ENCODE data around the gene STARD8.

Gene STARD8

GRCh38 chrX:68727696-68728095, 80.2 kb downstream of the STARD8 start:
- TF ChIP-seq ZNF565 (CRISPR knock-in tag; conservative IDR thresholded peaks at IDR 0.05; ENCODE audit: low read depth) (no peak), TOX (CRISPR knock-in tag; IDR thresholded peaks at IDR 0.05; ENCODE audit: borderline replicate concordance) (no peak), TCF4 (CRISPR knock-in tag; IDR thresholded peaks at IDR 0.05; ENCODE audit: borderline replicate concordance) (no peak), ZNF8 (CRISPR knock-in tag; IDR thresholded peaks at IDR 0.05) (no peak), GLIS3 (CRISPR knock-in tag; IDR thresholded peaks at IDR 0.05) (no peak), ARNTL (CRISPR knock-in tag; IDR thresholded peaks at IDR 0.05; ENCODE audit: borderline replicate concordance, low read depth) (no peak), ZNF70 (CRISPR knock-in tag; IDR thresholded peaks at IDR 0.05) (no peak), ZC3H10 (CRISPR knock-in tag; IDR thresholded peaks at IDR 0.05) (no peak), ISL1 (CRISPR knock-in tag; IDR thresholded peaks at IDR 0.05) (no peak), PPARA (CRISPR knock-in tag; IDR thresholded peaks at IDR 0.05; ENCODE audit: borderline replicate concordance) (no peak)
- TF ChIP-seq, protein P1, sequence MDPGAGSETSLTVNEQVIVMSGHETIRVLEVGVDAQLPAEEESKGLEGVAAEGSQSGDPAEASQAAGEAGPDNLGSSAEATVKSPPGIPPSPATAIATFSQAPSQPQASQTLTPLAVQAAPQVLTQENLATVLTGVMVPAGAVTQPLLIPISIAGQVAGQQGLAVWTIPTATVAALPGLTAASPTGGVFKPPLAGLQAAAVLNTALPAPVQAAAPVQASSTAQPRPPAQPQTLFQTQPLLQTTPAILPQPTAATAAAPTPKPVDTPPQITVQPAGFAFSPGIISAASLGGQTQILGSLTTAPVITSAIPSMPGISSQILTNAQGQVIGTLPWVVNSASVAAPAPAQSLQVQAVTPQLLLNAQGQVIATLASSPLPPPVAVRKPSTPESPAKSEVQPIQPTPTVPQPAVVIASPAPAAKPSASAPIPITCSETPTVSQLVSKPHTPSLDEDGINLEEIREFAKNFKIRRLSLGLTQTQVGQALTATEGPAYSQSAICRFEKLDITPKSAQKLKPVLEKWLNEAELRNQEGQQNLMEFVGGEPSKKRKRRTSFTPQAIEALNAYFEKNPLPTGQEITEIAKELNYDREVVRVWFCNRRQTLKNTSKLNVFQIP (CRISPR knock-in tag; IDR thresholded peaks at IDR 0.05; ENCODE audit: borderline replicate concordance, low read depth) = no peak
- no peak for ATAC-seq

GRCh38 chrX:68728186-68728585, 80.7 kb downstream of the STARD8 start:
- no peak for TF ChIP-seq PATZ1 (CRISPR knock-in tag; IDR thresholded peaks at IDR 0.05; ENCODE audit: borderline replicate concordance)
- TF ChIP-seq ARNTL (CRISPR knock-in tag; IDR thresholded peaks at IDR 0.05; ENCODE audit: borderline replicate concordance, low read depth) = no peak
- no peak for TF ChIP-seq CSRNP3 (CRISPR knock-in tag; IDR thresholded peaks at IDR 0.05)
- no peak for TF ChIP-seq RARB (CRISPR knock-in tag; IDR thresholded peaks at IDR 0.05)
- no peak for TF ChIP-seq ZNF565 (CRISPR knock-in tag; conservative IDR thresholded peaks at IDR 0.05; ENCODE audit: low read depth)
- TF ChIP-seq ZFP30 (CRISPR knock-in tag; IDR thresholded peaks at IDR 0.05) = no peak
- TF ChIP-seq, protein P2, sequence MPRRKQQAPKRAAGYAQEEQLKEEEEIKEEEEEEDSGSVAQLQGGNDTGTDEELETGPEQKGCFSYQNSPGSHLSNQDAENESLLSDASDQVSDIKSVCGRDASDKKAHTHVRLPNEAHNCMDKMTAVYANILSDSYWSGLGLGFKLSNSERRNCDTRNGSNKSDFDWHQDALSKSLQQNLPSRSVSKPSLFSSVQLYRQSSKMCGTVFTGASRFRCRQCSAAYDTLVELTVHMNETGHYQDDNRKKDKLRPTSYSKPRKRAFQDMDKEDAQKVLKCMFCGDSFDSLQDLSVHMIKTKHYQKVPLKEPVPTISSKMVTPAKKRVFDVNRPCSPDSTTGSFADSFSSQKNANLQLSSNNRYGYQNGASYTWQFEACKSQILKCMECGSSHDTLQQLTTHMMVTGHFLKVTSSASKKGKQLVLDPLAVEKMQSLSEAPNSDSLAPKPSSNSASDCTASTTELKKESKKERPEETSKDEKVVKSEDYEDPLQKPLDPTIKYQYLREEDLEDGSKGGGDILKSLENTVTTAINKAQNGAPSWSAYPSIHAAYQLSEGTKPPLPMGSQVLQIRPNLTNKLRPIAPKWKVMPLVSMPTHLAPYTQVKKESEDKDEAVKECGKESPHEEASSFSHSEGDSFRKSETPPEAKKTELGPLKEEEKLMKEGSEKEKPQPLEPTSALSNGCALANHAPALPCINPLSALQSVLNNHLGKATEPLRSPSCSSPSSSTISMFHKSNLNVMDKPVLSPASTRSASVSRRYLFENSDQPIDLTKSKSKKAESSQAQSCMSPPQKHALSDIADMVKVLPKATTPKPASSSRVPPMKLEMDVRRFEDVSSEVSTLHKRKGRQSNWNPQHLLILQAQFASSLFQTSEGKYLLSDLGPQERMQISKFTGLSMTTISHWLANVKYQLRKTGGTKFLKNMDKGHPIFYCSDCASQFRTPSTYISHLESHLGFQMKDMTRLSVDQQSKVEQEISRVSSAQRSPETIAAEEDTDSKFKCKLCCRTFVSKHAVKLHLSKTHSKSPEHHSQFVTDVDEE (CRISPR knock-in tag; IDR thresholded peaks at IDR 0.05) = no peak
- TF ChIP-seq ZFP3 (CRISPR knock-in tag; IDR thresholded peaks at IDR 0.05) = no peak
- TF ChIP-seq GLIS3 (CRISPR knock-in tag; IDR thresholded peaks at IDR 0.05) = no peak
- no peak for ATAC-seq

GRCh38 chrX:68731254-68731653, 83.8 kb downstream of the STARD8 start:
- no peak for ATAC-seq
- no peak for TF ChIP-seq ZFP3 (CRISPR knock-in tag; IDR thresholded peaks at IDR 0.05)
- no peak for TF ChIP-seq ZNF70 (CRISPR knock-in tag; IDR thresholded peaks at IDR 0.05)
- no peak for TF ChIP-seq RARB (CRISPR knock-in tag; IDR thresholded peaks at IDR 0.05)
- TF ChIP-seq ZC3H10 (CRISPR knock-in tag; IDR thresholded peaks at IDR 0.05) = no peak
- no peak for TF ChIP-seq ZNF8 (CRISPR knock-in tag; IDR thresholded peaks at IDR 0.05)
- TF ChIP-seq, protein P3, sequence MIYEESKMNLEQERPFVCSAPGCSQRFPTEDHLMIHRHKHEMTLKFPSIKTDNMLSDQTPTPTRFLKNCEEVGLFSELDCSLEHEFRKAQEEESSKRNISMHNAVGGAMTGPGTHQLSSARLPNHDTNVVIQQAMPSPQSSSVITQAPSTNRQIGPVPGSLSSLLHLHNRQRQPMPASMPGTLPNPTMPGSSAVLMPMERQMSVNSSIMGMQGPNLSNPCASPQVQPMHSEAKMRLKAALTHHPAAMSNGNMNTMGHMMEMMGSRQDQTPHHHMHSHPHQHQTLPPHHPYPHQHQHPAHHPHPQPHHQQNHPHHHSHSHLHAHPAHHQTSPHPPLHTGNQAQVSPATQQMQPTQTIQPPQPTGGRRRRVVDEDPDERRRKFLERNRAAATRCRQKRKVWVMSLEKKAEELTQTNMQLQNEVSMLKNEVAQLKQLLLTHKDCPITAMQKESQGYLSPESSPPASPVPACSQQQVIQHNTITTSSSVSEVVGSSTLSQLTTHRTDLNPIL (CRISPR knock-in tag; IDR thresholded peaks at IDR 0.05; ENCODE audit: low read depth) = no peak
- TF ChIP-seq TOX (CRISPR knock-in tag; IDR thresholded peaks at IDR 0.05; ENCODE audit: borderline replicate concordance) = no peak
- TF ChIP-seq GLIS3 (CRISPR knock-in tag; IDR thresholded peaks at IDR 0.05) = no peak
- TF ChIP-seq BACH2 (CRISPR knock-in tag; IDR thresholded peaks at IDR 0.05; ENCODE audit: borderline replicate concordance) = no peak
- TF ChIP-seq ZFP30 (CRISPR knock-in tag; IDR thresholded peaks at IDR 0.05) = no peak
- no peak for TF ChIP-seq OSR1 (CRISPR knock-in tag; IDR thresholded peaks at IDR 0.05)
- no peak for TF ChIP-seq CSDC2 (CRISPR knock-in tag; IDR thresholded peaks at IDR 0.05)
- no peak for TF ChIP-seq SNAI2 (CRISPR knock-in tag; IDR thresholded peaks at IDR 0.05)
- no peak for TF ChIP-seq PATZ1 (CRISPR knock-in tag; IDR thresholded peaks at IDR 0.05; ENCODE audit: borderline replicate concordance)
- no peak for TF ChIP-seq ISL1 (CRISPR knock-in tag; IDR thresholded peaks at IDR 0.05)
- TF ChIP-seq TCF4 (CRISPR knock-in tag; IDR thresholded peaks at IDR 0.05; ENCODE audit: borderline replicate concordance) = no peak
- TF ChIP-seq, protein P1 (CRISPR knock-in tag; IDR thresholded peaks at IDR 0.05; ENCODE audit: borderline replicate concordance, low read depth) = no peak
- no peak for TF ChIP-seq ARNTL (CRISPR knock-in tag; IDR thresholded peaks at IDR 0.05; ENCODE audit: borderline replicate concordance, low read depth)
